Endothelial cell (in vitro differentiated cells): ENCODE measurements around the gene TMC1. TPM values are rescaled to one million over a fixed set of nuclear protein-coding genes. Genes with fewer than 3 reads are reported as not detected.

Experiments used
- DNase-seq: peaks from one replicate; pipeline ENCODE4 v3.0.0; 2021; ENCODE audit warnings: low spot score
- H3K27ac Mint-ChIP-seq: one replicate; pipeline ENCODE4 v1.8.0; 2021; ENCODE audit warnings: mixed read lengths, inconsistent platforms; ENCODE audit not compliant: unreplicated experiment
- H3K27me3 Mint-ChIP-seq: one replicate; pipeline ENCODE4 v1.8.0; 2021; ENCODE audit warnings: mild to moderate bottlenecking, moderate library complexity, mixed read lengths, inconsistent platforms; ENCODE audit not compliant: unreplicated experiment
- H3K36me3 Mint-ChIP-seq: one replicate; pipeline ENCODE4 v1.8.0; 2021; ENCODE audit warnings: mild to moderate bottlenecking, low read depth, mixed read lengths, inconsistent platforms; ENCODE audit not compliant: unreplicated experiment
- H3K4me1 Mint-ChIP-seq: one replicate; pipeline ENCODE4 v1.8.0; 2021; ENCODE audit warnings: mild to moderate bottlenecking, mixed read lengths, inconsistent platforms; ENCODE audit not compliant: unreplicated experiment
- H3K4me3 Mint-ChIP-seq: one replicate; pipeline ENCODE4 v1.8.0; 2021; ENCODE audit warnings: mild to moderate bottlenecking, mixed read lengths, inconsistent platforms; ENCODE audit not compliant: unreplicated experiment
- H3K9me3 Mint-ChIP-seq: one replicate; pipeline ENCODE4 v1.8.0; 2021; ENCODE audit warnings: mixed read lengths, inconsistent platforms; ENCODE audit not compliant: unreplicated experiment
- CTCF ChIP-seq: fragments of 200-600 bp; sonication (generic); IDR thresholded peaks from one replicate; pipeline ENCODE4 v1.5.0; 2021; ENCODE audit warnings: antibody characterized with exemption; ENCODE audit not compliant: unreplicated experiment
- total RNA-seq: library from RNA; stranded (reverse); fragmentation: NEBNext Ultra II Directional; extraction: Animal tissue kit (Norgen Biotek cat#: 25700); gene quantifications from one replicate; pipeline ENCODE4 v1.2.1, GENCODE V29; 2021; ENCODE audit not compliant: unreplicated experiment

Gene TMC1
- total RNA-seq, 1 donor from 2014 or later, result not detected

- no peak overlapping the region for H3K27ac Mint-ChIP-seq
- H3K4me3 Mint-ChIP-seq, result no peak overlapping the region
- H3K27me3 Mint-ChIP-seq, result peaks cover 3% of the 10 kb centered on the region
- TF ChIP-seq CTCF, result no peak
- H3K36me3 Mint-ChIP-seq, result no peaks in the 10 kb centered on the region
- no peak for DNase-seq
- H3K9me3 Mint-ChIP-seq, result no peaks in the 10 kb centered on the region
- H3K4me1 Mint-ChIP-seq, result peaks cover 3% of the 10 kb centered on the region
Observed at GRCh38 chr9:72826996-72827949, 305.9 kb downstream of the TMC1 start.

GRCh38 chr9:72827950-72828731 lies 306.7 kb downstream of the TMC1 start:
- no peak for TF ChIP-seq CTCF
- H3K36me3 Mint-ChIP-seq, result no peaks in the 10 kb centered on the region

DNA sequence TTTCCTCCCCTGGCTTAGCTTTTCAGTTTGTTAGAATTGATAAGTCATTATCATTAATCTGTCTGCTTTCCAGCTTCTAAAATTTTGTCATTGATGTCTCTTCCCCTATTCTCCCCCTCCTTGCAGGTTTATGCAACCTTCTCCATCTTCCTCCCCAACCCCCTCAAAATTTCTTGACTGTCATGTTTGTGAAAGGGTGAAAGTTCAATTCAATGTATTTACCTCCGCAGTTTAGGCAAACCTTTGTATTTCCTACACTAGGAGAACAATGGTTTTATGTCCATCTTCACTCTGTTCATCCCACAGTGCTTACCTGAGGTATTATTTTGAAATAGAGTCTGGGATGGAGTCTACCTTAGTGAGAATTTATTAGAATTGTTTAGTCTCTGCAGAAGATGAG lies 313.6 kb downstream of the TMC1 start:
- no peaks in the 10 kb centered on the region for H3K36me3 Mint-ChIP-seq
- H3K4me1 Mint-ChIP-seq, result peaks cover 3% of the 10 kb centered on the region
- no peak overlapping the region for H3K27ac Mint-ChIP-seq
- no peak overlapping the region for H3K4me3 Mint-ChIP-seq
- DNase-seq, result no peak
- no peaks in the 10 kb centered on the region for H3K9me3 Mint-ChIP-seq
- no peaks in the 10 kb centered on the region for H3K27me3 Mint-ChIP-seq
- TF ChIP-seq CTCF, result no peak

More at GRCh38 chr9:72827950-72828731, 306.7 kb downstream of the TMC1 start:
- Mint-ChIP-seq H3K4me3 (no peak overlapping the region), H3K9me3 (no peaks in the 10 kb centered on the region), H3K27me3 (peaks cover 1% of the 10 kb centered on the region), H3K27ac (no peak overlapping the region), H3K4me1 (no peaks in the 10 kb centered on the region)
- DNase-seq, result no peak

GRCh38 chr9:72836790-72837189 lies 315.4 kb downstream of the TMC1 start:
- no peak for TF ChIP-seq CTCF
- no peaks in the 10 kb centered on the region for H3K9me3 Mint-ChIP-seq
- H3K36me3 Mint-ChIP-seq, result no peaks in the 10 kb centered on the region
- no peak overlapping the region for H3K4me3 Mint-ChIP-seq
- DNase-seq, result no peak
- H3K4me1 Mint-ChIP-seq, result peaks cover 3% of the 10 kb centered on the region
- no peak overlapping the region for H3K27ac Mint-ChIP-seq
- no peaks in the 10 kb centered on the region for H3K27me3 Mint-ChIP-seq
